WTC11 (cell line): Measurements from ENCODE around the gene FABP7.

Experiments used
- IRF2 ChIP-seq: sonication (generic); formaldehyde crosslinking; IDR thresholded peaks from 2 replicates; pipeline ENCODE4 v1.8.0; 2022; ENCODE audit warnings: low read depth, missing genetic modification reagents, borderline replicate concordance
- NR2C2 ChIP-seq: sonication (generic); formaldehyde crosslinking; IDR thresholded peaks from 2 replicates; pipeline ENCODE4 v1.8.0; 2022; ENCODE audit warnings: mild to moderate bottlenecking, missing genetic modification reagents
- TF ChIP-seq, protein P1 (sequence below): fragments of 200-600 bp; IDR thresholded peaks from 2 replicates; pipeline ENCODE4 v1.8.0; 2022; ENCODE audit warnings: antibody characterized with exemption
- TF ChIP-seq, protein P2 (sequence below): sonication (generic); formaldehyde crosslinking; IDR thresholded peaks from 2 replicates; pipeline ENCODE4 v1.8.0; 2022; ENCODE audit warnings: mild to moderate bottlenecking, missing genetic modification reagents
- TF ChIP-seq, protein P3 (sequence below): sonication (generic); formaldehyde crosslinking; IDR thresholded peaks from 2 replicates; pipeline ENCODE4 v1.8.1; 2023; ENCODE audit warnings: mild to moderate bottlenecking, missing genetic modification reagents, borderline replicate concordance
- TF ChIP-seq, protein P4 (sequence below): sonication (generic); formaldehyde crosslinking; IDR thresholded peaks from 2 replicates; pipeline ENCODE4 v1.8.1; 2022; ENCODE audit warnings: low read depth, missing genetic modification reagents, borderline replicate concordance

DNA sequence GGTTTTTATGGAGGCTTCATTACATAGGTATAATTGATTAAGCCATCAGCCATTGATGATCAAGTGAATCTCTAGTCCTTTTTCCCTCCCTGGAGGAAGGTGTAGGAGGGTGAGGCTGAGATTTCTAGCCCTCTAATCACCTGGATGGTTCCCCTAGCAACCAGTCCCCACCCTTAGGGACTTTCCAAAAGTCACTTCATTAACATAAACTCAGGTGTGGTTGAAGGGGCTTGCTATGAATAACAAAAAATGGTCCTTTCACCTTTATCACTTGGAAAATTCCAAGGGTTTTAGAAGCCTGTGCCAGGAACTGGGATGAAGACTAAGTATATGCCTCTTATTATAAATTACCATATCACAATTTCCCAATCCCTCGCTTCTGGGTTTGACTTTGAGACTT lies 49.9 kb downstream of the FABP7 start:
- TF ChIP-seq, protein P1, sequence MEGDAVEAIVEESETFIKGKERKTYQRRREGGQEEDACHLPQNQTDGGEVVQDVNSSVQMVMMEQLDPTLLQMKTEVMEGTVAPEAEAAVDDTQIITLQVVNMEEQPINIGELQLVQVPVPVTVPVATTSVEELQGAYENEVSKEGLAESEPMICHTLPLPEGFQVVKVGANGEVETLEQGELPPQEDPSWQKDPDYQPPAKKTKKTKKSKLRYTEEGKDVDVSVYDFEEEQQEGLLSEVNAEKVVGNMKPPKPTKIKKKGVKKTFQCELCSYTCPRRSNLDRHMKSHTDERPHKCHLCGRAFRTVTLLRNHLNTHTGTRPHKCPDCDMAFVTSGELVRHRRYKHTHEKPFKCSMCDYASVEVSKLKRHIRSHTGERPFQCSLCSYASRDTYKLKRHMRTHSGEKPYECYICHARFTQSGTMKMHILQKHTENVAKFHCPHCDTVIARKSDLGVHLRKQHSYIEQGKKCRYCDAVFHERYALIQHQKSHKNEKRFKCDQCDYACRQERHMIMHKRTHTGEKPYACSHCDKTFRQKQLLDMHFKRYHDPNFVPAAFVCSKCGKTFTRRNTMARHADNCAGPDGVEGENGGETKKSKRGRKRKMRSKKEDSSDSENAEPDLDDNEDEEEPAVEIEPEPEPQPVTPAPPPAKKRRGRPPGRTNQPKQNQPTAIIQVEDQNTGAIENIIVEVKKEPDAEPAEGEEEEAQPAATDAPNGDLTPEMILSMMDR, result no peak
- TF ChIP-seq IRF2 (CRISPR knock-in tag) (no peak), NR2C2 (CRISPR knock-in tag) (no peak)
- TF ChIP-seq, protein P2, sequence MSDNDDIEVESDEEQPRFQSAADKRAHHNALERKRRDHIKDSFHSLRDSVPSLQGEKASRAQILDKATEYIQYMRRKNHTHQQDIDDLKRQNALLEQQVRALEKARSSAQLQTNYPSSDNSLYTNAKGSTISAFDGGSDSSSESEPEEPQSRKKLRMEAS (CRISPR knock-in tag), result no peak
- TF ChIP-seq, protein P3, sequence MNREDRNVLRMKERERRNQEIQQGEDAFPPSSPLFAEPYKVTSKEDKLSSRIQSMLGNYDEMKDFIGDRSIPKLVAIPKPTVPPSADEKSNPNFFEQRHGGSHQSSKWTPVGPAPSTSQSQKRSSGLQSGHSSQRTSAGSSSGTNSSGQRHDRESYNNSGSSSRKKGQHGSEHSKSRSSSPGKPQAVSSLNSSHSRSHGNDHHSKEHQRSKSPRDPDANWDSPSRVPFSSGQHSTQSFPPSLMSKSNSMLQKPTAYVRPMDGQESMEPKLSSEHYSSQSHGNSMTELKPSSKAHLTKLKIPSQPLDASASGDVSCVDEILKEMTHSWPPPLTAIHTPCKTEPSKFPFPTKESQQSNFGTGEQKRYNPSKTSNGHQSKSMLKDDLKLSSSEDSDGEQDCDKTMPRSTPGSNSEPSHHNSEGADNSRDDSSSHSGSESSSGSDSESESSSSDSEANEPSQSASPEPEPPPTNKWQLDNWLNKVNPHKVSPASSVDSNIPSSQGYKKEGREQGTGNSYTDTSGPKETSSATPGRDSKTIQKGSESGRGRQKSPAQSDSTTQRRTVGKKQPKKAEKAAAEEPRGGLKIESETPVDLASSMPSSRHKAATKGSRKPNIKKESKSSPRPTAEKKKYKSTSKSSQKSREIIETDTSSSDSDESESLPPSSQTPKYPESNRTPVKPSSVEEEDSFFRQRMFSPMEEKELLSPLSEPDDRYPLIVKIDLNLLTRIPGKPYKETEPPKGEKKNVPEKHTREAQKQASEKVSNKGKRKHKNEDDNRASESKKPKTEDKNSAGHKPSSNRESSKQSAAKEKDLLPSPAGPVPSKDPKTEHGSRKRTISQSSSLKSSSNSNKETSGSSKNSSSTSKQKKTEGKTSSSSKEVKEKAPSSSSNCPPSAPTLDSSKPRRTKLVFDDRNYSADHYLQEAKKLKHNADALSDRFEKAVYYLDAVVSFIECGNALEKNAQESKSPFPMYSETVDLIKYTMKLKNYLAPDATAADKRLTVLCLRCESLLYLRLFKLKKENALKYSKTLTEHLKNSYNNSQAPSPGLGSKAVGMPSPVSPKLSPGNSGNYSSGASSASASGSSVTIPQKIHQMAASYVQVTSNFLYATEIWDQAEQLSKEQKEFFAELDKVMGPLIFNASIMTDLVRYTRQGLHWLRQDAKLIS, result no peak
- TF ChIP-seq, protein P4, sequence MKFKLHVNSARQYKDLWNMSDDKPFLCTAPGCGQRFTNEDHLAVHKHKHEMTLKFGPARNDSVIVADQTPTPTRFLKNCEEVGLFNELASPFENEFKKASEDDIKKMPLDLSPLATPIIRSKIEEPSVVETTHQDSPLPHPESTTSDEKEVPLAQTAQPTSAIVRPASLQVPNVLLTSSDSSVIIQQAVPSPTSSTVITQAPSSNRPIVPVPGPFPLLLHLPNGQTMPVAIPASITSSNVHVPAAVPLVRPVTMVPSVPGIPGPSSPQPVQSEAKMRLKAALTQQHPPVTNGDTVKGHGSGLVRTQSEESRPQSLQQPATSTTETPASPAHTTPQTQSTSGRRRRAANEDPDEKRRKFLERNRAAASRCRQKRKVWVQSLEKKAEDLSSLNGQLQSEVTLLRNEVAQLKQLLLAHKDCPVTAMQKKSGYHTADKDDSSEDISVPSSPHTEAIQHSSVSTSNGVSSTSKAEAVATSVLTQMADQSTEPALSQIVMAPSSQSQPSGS (CRISPR knock-in tag), result no peak
